Stimulated activated CD8-positive, alpha-beta memory T cell treated with anti-CD3 and anti-CD28 coated beads, Interleukin-4, amount 100 ng/mL, for 1 hour (primary cell): Measurements from ENCODE around the gene C10orf71.

ENCODE experiments used
- DNase-seq, 2 donors: peaks; one replicate each; pipeline ENCODE4 v3.0.0-alpha.2; 2020; ENCODE audit warnings: low read depth in 2 of 2, low spot score in 1 of 2

C10orf71 gene

GRCh38 chr10:49272251-49273081 is 26.5 kb upstream of the C10orf71 start:
- DNase-seq, result no peak

GRCh38 chr10:49273082-49273465 is 25.9 kb upstream of the C10orf71 start:
- DNase-seq, result no peak

GRCh38 chr10:49273626-49274025 is 25.3 kb upstream of the C10orf71 start:
- no peak for DNase-seq

GRCh38 chr10:49274886-49275285 is 24.1 kb upstream of the C10orf71 start:
- DNase-seq, result no peak

GRCh38 chr10:49275896-49276295 is 23.1 kb upstream of the C10orf71 start:
- DNase-seq, result no peak

- no peak for DNase-seq
Observed at GRCh38 chr10:49276596-49276995, 22.4 kb upstream of the C10orf71 start.

GRCh38 chr10:49277973-49278372 is 21.0 kb upstream of the C10orf71 start:
- DNase-seq, result no peak

GRCh38 chr10:49278497-49278981 is 20.4 kb upstream of the C10orf71 start:
- DNase-seq, result no peak

- DNase-seq, result no peak
Observed at GRCh38 chr10:49279015-49279880, 19.7 kb upstream of the C10orf71 start.

- DNase-seq, result no peak
Observed at GRCh38 chr10:49280001-49280408, 19.0 kb upstream of the C10orf71 start.

- DNase-seq, result no peak
Observed at GRCh38 chr10:49281461-49281860, 17.5 kb upstream of the C10orf71 start.

GRCh38 chr10:49282306-49282705 is 16.7 kb upstream of the C10orf71 start:
- no peak for DNase-seq

GRCh38 chr10:49282879-49283341 is 16.1 kb upstream of the C10orf71 start:
- no peak for DNase-seq

GRCh38 chr10:49283491-49283890 is 15.5 kb upstream of the C10orf71 start:
- no peak for DNase-seq

GRCh38 chr10:49284356-49284755 is 14.6 kb upstream of the C10orf71 start:
- DNase-seq, result no peak

GRCh38 chr10:49285232-49285631 is 13.7 kb upstream of the C10orf71 start:
- DNase-seq, result no peak

- no peak for DNase-seq
Observed at GRCh38 chr10:49286686-49287085, 12.3 kb upstream of the C10orf71 start.

GRCh38 chr10:49287689-49288340 is 11.2 kb upstream of the C10orf71 start:
- DNase-seq, result no peak

- DNase-seq, result no peak
Observed at GRCh38 chr10:49288341-49289065, 10.5 kb upstream of the C10orf71 start.

- DNase-seq, result no peak
Observed at GRCh38 chr10:49289480-49289879, 9.5 kb upstream of the C10orf71 start.

- no peak for DNase-seq
Observed at GRCh38 chr10:49290131-49290530, 8.8 kb upstream of the C10orf71 start.
